ENCODE data around the gene ACOT9. TPM values are rescaled to one million over a fixed set of nuclear protein-coding genes. Genes with fewer than 3 reads are reported as not detected.
A peak's percentile ranks its signal among the peaks of the same experiment; 100 is the strongest.

ACOT9 gene
- total RNA-seq, 1 donor from 2014 or later, result 61.8 TPM

GRCh38 chrX:23732704-23733103, 10.4 kb downstream of the ACOT9 start:
- Mint-ChIP-seq H3K27ac (ENCODE audit: unreplicated experiment) (no peak overlapping the region), H3K9me3 (no peaks in the 10 kb centered on the region), H3K36me3 (ENCODE audit: low read depth) (peaks cover 22% of the 10 kb centered on the region), H3K4me1 (no peaks in the 10 kb centered on the region), H3K4me3 (no peak overlapping the region), H3K27me3 (ENCODE audit: low read depth) (no peaks in the 10 kb centered on the region)
- TF ChIP-seq, protein P1, sequence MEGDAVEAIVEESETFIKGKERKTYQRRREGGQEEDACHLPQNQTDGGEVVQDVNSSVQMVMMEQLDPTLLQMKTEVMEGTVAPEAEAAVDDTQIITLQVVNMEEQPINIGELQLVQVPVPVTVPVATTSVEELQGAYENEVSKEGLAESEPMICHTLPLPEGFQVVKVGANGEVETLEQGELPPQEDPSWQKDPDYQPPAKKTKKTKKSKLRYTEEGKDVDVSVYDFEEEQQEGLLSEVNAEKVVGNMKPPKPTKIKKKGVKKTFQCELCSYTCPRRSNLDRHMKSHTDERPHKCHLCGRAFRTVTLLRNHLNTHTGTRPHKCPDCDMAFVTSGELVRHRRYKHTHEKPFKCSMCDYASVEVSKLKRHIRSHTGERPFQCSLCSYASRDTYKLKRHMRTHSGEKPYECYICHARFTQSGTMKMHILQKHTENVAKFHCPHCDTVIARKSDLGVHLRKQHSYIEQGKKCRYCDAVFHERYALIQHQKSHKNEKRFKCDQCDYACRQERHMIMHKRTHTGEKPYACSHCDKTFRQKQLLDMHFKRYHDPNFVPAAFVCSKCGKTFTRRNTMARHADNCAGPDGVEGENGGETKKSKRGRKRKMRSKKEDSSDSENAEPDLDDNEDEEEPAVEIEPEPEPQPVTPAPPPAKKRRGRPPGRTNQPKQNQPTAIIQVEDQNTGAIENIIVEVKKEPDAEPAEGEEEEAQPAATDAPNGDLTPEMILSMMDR (conservative IDR thresholded peaks at IDR 0.05), result no peak
- DNase-seq (ENCODE audit: low read depth, low spot score), result no peak

GRCh38 chrX:23731951-23732350, 11.1 kb downstream of the ACOT9 start:
- Mint-ChIP-seq H3K9me3 (no peaks in the 10 kb centered on the region), H3K27me3 (ENCODE audit: low read depth) (no peaks in the 10 kb centered on the region), H3K36me3 (ENCODE audit: low read depth) (peaks cover 22% of the 10 kb centered on the region), H3K4me3 (no peak overlapping the region), H3K27ac (ENCODE audit: unreplicated experiment) (no peak overlapping the region), H3K4me1 (no peaks in the 10 kb centered on the region)
- no peak for DNase-seq (ENCODE audit: low read depth, low spot score)
- TF ChIP-seq, protein P1 (conservative IDR thresholded peaks at IDR 0.05), result no peak

GRCh38 chrX:23729214-23729613, 13.9 kb downstream of the ACOT9 start:
- no peak for DNase-seq (ENCODE audit: low read depth, low spot score)
- no peak overlapping the region for H3K27ac Mint-ChIP-seq (ENCODE audit: unreplicated experiment)
- TF ChIP-seq, protein P1 (conservative IDR thresholded peaks at IDR 0.05), result no peak
- no peak overlapping the region for H3K4me3 Mint-ChIP-seq
- H3K36me3 Mint-ChIP-seq (ENCODE audit: low read depth), result peaks cover 29% of the 10 kb centered on the region
- no peaks in the 10 kb centered on the region for H3K9me3 Mint-ChIP-seq
- H3K4me1 Mint-ChIP-seq, result peaks cover 6% of the 10 kb centered on the region
- H3K27me3 Mint-ChIP-seq (ENCODE audit: low read depth), result no peaks in the 10 kb centered on the region

DNA sequence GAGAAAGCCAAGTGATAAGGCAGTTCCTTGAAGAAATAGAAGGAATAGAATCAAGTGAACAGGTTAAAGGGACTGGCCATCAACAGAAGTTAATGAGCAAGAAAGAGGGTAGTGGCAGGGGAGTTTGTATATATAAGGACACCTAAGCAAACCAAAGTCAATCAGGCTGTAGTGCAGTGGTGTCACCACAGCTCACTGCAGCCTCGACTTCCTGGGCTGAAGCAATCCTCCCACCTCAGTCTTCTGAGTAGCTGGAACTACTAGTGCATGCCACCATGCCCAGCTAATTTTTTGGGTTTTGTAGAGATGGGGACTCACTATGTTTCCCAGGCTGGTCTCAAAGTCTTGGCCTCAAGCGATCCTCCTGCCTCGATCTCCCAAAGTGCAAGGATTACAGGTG, 15.9 kb downstream of the ACOT9 start:
- H3K9me3 Mint-ChIP-seq, result no peaks in the 10 kb centered on the region
- H3K36me3 Mint-ChIP-seq (ENCODE audit: low read depth), result peaks cover 38% of the 10 kb centered on the region
- TF ChIP-seq, protein P1 (conservative IDR thresholded peaks at IDR 0.05), result no peak
- H3K27ac Mint-ChIP-seq (ENCODE audit: unreplicated experiment), result no peak overlapping the region
- DNase-seq (ENCODE audit: low read depth, low spot score), result no peak
- H3K27me3 Mint-ChIP-seq (ENCODE audit: low read depth), result no peaks in the 10 kb centered on the region
- no peak overlapping the region for H3K4me3 Mint-ChIP-seq
- peaks cover 6% of the 10 kb centered on the region for H3K4me1 Mint-ChIP-seq

- Mint-ChIP-seq H3K9me3 (no peaks in the 10 kb centered on the region), H3K36me3 (ENCODE audit: low read depth) (peaks cover 31% of the 10 kb centered on the region), H3K27me3 (ENCODE audit: low read depth) (no peaks in the 10 kb centered on the region), H3K4me3 (no peak overlapping the region), H3K27ac (ENCODE audit: unreplicated experiment) (peak overlapping the region; percentile 75), H3K4me1 (peaks cover 6% of the 10 kb centered on the region)
- peak; percentile 3 for DNase-seq (ENCODE audit: low read depth, low spot score)
- TF ChIP-seq, protein P1 (conservative IDR thresholded peaks at IDR 0.05), result no peak
Observed at GRCh38 chrX:23726191-23726590, 16.9 kb downstream of the ACOT9 start.
